H1 (cell line): ENCODE measurements around the gene COL27A1.

Experiments
- ASH2L ChIP-seq: fragments of 200-600, 300-600 bp; sonication (generic); IDR thresholded peaks from one replicate; pipeline ENCODE4 v1.7.1; 2017; ENCODE audit warnings: low read length
- SP1 ChIP-seq: IDR thresholded peaks from 2 replicates; pipeline ENCODE4 v1.6.1; 2011; ENCODE audit warnings: low read depth, low read length
- SUZ12 ChIP-seq: fragments of 200-600 bp; sonication (generic); IDR thresholded peaks from 2 replicates; pipeline ENCODE4 v1.6.1; 2012; ENCODE audit warnings: mild to moderate bottlenecking, inconsistent platforms, low read length, moderate library complexity, mixed read lengths

- TF ChIP-seq SP1 = no peak
- no peak for TF ChIP-seq SUZ12
- TF ChIP-seq ASH2L = no peak
These were observed 5.5 kb upstream of the COL27A1 start for GRCh38 chr9:114149765-114150340.
